ENCODE measurements around the gene CACNA1D. TPM values are rescaled to one million over a fixed set of nuclear protein-coding genes. Genes with fewer than 3 reads are reported as not detected.

The CACNA1D gene
- total RNA-seq, 1 experiment from 2014 or later = 1.1 TPM

- no peaks in the 10 kb centered on the region for H3K9me3 ChIP-seq (ENCODE audit: control insufficient read depth in 1 of 2, insufficient read depth in 1 of 2, low read depth in 1 of 2, low read length in 2 of 2)
- H3K27ac ChIP-seq (ENCODE audit: low read depth, low read length) = no peak overlapping the region
- H3K4me1 ChIP-seq (ENCODE audit: control insufficient read depth in 1 of 2, insufficient read depth in 2 of 2, low read length in 2 of 2) = no peaks in the 10 kb centered on the region
- H3K79me2 ChIP-seq (ENCODE audit: insufficient read depth, low read length) = no peaks in the 10 kb centered on the region
- TF ChIP-seq ZNF274 (IDR thresholded peaks at IDR 0.05; ENCODE audit: low read depth, low read length) (no peak), JUND (IDR thresholded peaks at IDR 0.05) (no peak), POLR2AphosphoS5 (IDR thresholded peaks at IDR 0.05; ENCODE audit: low read depth, low read length) (no peak), SIN3A (IDR thresholded peaks at IDR 0.05; ENCODE audit: low read depth) (no peak), SP1 (IDR thresholded peaks at IDR 0.05; ENCODE audit: low read depth) (no peak), RAD21 (IDR thresholded peaks at IDR 0.05; ENCODE audit: low read depth) (no peak), EZH2phosphoT487 (IDR thresholded peaks at IDR 0.05; ENCODE audit: borderline replicate concordance) (no peak), EZH2 (IDR thresholded peaks at IDR 0.05) (no peak)
- H4K20me1 ChIP-seq (ENCODE audit: insufficient read depth) = no peaks in the 10 kb centered on the region
- no peak overlapping the region for H2AFZ ChIP-seq (ENCODE audit: low read depth, low read length, poor library complexity, severe bottlenecking)
- ATAC-seq (no peak), DNase-seq (ENCODE audit: low read depth, low spot score) (no peak)
- H3K27me3 ChIP-seq (ENCODE audit: insufficient read depth, low read length) = no peaks in the 10 kb centered on the region
- ChIA-PET RAD21 (ENCODE audit: low non-redundant PET in 1 of 2, low total read pairs in 2 of 2, uncharacterized antibody in 2 of 2, unreplicated experiment in 2 of 2) (no interaction called here), CTCF (no interaction called here), POLR2A (no interaction called here)
- no TSS peak for BruUV-seq (replicated peaks)
- no peak overlapping the region for H3K4me2 ChIP-seq (ENCODE audit: low read length)
- no peaks in the 10 kb centered on the region for H3K9me2 ChIP-seq (ENCODE audit: insufficient read depth)
- no peak overlapping the region for H3K9ac ChIP-seq (ENCODE audit: low read length)
- H3K4me3 ChIP-seq (replicated peaks in 1 of 2; ENCODE audit: low read depth in 1 of 2, low read length in 2 of 2) = no peak overlapping the region
- H3K36me3 ChIP-seq (ENCODE audit: control insufficient read depth in 1 of 2, insufficient read depth in 2 of 2, low read length in 2 of 2) = no peaks in the 10 kb centered on the region
- intact Hi-C loops (cut with micrococcal nuclease) = no loop called here
These were observed 49.9 kb downstream of the CACNA1D start for GRCh38 chr3:53544357-53544756.

- DNase-seq (ENCODE audit: low read depth, low spot score) = no peak
- H2AFZ ChIP-seq (ENCODE audit: low read depth, low read length, poor library complexity, severe bottlenecking) = no peak overlapping the region
- H3K4me3 ChIP-seq (replicated peaks in 1 of 2; ENCODE audit: low read depth in 1 of 2, low read length in 2 of 2) = no peak overlapping the region
- H3K79me2 ChIP-seq (ENCODE audit: insufficient read depth, low read length) = no peaks in the 10 kb centered on the region
- H3K4me2 ChIP-seq (ENCODE audit: low read length) = no peak overlapping the region
- no peaks in the 10 kb centered on the region for H3K9me2 ChIP-seq (ENCODE audit: insufficient read depth)
- ChIA-PET CTCF (no interaction called here), POLR2A (no interaction called here), RAD21 (ENCODE audit: low non-redundant PET in 1 of 2, low total read pairs in 2 of 2, uncharacterized antibody in 2 of 2, unreplicated experiment in 2 of 2) (no interaction called here)
- ATAC-seq = no peak
- no peaks in the 10 kb centered on the region for H4K20me1 ChIP-seq (ENCODE audit: insufficient read depth)
- no peaks in the 10 kb centered on the region for H3K27me3 ChIP-seq (ENCODE audit: insufficient read depth, low read length)
- no peaks in the 10 kb centered on the region for H3K36me3 ChIP-seq (ENCODE audit: control insufficient read depth in 1 of 2, insufficient read depth in 2 of 2, low read length in 2 of 2)
- no peaks in the 10 kb centered on the region for H3K4me1 ChIP-seq (ENCODE audit: control insufficient read depth in 1 of 2, insufficient read depth in 2 of 2, low read length in 2 of 2)
- H3K9ac ChIP-seq (ENCODE audit: low read length) = no peak overlapping the region
- H3K27ac ChIP-seq (ENCODE audit: low read depth, low read length) = no peak overlapping the region
- intact Hi-C loops (cut with micrococcal nuclease) = no loop called here
- no peaks in the 10 kb centered on the region for H3K9me3 ChIP-seq (ENCODE audit: control insufficient read depth in 1 of 2, insufficient read depth in 1 of 2, low read depth in 1 of 2, low read length in 2 of 2)
- TF ChIP-seq CTCF (IDR thresholded peaks at IDR 0.05 in 2 of 3, conservative IDR thresholded peaks at IDR 0.05 in 1 of 3; ENCODE audit: borderline replicate concordance in 1 of 3, insufficient read depth in 1 of 3, low read depth in 2 of 3, low read length in 2 of 3) (no peak), ZNF274 (IDR thresholded peaks at IDR 0.05; ENCODE audit: low read depth, low read length) (no peak), ZBTB33 (IDR thresholded peaks at IDR 0.05; ENCODE audit: extremely low read depth, insufficient replicate concordance, low read length) (no peak), EGR1 (IDR thresholded peaks at IDR 0.05; ENCODE audit: low read depth) (no peak), TCF7L2 (IDR thresholded peaks at IDR 0.05; ENCODE audit: borderline replicate concordance, extremely low read depth, insufficient read depth, insufficient read length) (no peak), SRF (IDR thresholded peaks at IDR 0.05; ENCODE audit: low read depth) (no peak)
- no TSS peak for BruUV-seq (replicated peaks)
These were observed 51.0 kb downstream of the CACNA1D start for GRCh38 chr3:53545310-53545995.

Data from HCT116 (cell line).